ENCODE results near the gene RTP5.

Gene RTP5

GRCh38 chr2:241894681-241895426, 25.3 kb downstream of the RTP5 start:
- Mint-ChIP-seq H3K4me3 (no peak overlapping the region), H3K27ac (peak overlapping the region; percentile 98), H3K36me3 (peaks cover 31% of the 10 kb centered on the region), H3K9me3 (no peaks in the 10 kb centered on the region), H3K4me1 (peaks cover 18% of the 10 kb centered on the region)
- no peak for DNase-seq (ENCODE audit: low spot score in 2 of 2)
- ATAC-seq: peak; percentile 16

- ATAC-seq: no peak
- no peak for DNase-seq (ENCODE audit: low spot score in 2 of 2)
- Mint-ChIP-seq H3K27ac (peak overlapping the region; percentile 98), H3K36me3 (peaks cover 31% of the 10 kb centered on the region), H3K4me1 (peaks cover 18% of the 10 kb centered on the region), H3K9me3 (no peaks in the 10 kb centered on the region), H3K4me3 (no peak overlapping the region)
Observed at GRCh38 chr2:241895427-241895711, 25.8 kb downstream of the RTP5 start.

- peaks cover 31% of the 10 kb centered on the region for H3K36me3 Mint-ChIP-seq
- no peaks in the 10 kb centered on the region for H3K9me3 Mint-ChIP-seq
- H3K4me3 Mint-ChIP-seq: peak overlapping the region; percentile 26
- ATAC-seq: peak; percentile 60
- peak overlapping the region; percentile 98 for H3K27ac Mint-ChIP-seq
- DNase-seq (ENCODE audit: low spot score in 2 of 2): no peak
- H3K4me1 Mint-ChIP-seq: peaks cover 18% of the 10 kb centered on the region
Observed at GRCh38 chr2:241895712-241896641, 26.4 kb downstream of the RTP5 start.

GRCh38 chr2:241896746-241897201, 27.2 kb downstream of the RTP5 start:
- Mint-ChIP-seq H3K4me3 (no peak overlapping the region), H3K27ac (peak overlapping the region; percentile 98)
- ATAC-seq: peak; percentile 39

DNA sequence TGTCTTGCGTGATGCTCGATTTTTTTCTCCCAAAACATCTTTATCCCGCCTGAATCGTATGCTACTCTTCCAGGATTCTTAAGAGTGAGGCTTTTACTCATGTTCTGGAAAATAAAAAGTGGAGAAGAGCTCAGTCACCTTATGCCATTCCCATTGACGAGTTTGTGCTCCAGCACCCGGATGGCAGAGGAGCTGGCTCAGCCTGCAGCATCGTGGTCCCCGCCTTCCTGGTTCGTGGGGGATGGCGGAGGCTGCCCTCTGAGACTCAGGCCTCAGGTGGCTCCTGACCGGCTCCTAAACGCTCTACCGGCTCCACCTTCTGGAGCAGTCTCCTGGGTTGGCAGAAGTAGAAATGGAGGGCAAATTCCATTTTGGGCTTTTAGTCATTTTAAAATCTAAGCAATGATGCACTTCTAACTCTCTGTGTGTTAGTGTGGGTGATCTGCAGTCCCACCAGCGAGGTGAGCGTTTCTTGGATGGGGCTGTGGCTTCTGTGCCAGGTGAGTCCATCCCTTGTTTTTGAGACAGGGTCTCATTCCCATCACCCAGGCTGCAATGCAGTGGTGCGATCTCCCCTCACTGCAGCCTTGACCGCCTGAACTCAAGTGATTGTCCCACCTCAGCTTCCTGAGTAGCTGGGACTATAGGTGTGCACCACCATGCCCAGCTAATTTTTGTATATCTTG, 27.8 kb downstream of the RTP5 start:
- ATAC-seq (no peak), DNase-seq (ENCODE audit: low spot score in 2 of 2) (no peak)
- Mint-ChIP-seq H3K9me3 (no peaks in the 10 kb centered on the region), H3K4me3 (no peak overlapping the region), H3K36me3 (peaks cover 31% of the 10 kb centered on the region), H3K27ac (peak overlapping the region; percentile 98), H3K4me1 (peaks cover 18% of the 10 kb centered on the region)

More at GRCh38 chr2:241896746-241897201, 27.2 kb downstream of the RTP5 start:
- no peak for DNase-seq (ENCODE audit: low spot score in 2 of 2)
- Mint-ChIP-seq H3K4me1 (peaks cover 18% of the 10 kb centered on the region), H3K9me3 (no peaks in the 10 kb centered on the region), H3K36me3 (peaks cover 31% of the 10 kb centered on the region)

GRCh38 chr2:241898463-241899270, 29.1 kb downstream of the RTP5 start:
- Mint-ChIP-seq H3K9me3 (no peaks in the 10 kb centered on the region), H3K4me3 (no peak overlapping the region), H3K36me3 (peaks cover 31% of the 10 kb centered on the region), H3K4me1 (peaks cover 18% of the 10 kb centered on the region), H3K27ac (no peak overlapping the region)
- DNase-seq (ENCODE audit: low spot score in 2 of 2) (no peak), ATAC-seq (no peak)

DNA sequence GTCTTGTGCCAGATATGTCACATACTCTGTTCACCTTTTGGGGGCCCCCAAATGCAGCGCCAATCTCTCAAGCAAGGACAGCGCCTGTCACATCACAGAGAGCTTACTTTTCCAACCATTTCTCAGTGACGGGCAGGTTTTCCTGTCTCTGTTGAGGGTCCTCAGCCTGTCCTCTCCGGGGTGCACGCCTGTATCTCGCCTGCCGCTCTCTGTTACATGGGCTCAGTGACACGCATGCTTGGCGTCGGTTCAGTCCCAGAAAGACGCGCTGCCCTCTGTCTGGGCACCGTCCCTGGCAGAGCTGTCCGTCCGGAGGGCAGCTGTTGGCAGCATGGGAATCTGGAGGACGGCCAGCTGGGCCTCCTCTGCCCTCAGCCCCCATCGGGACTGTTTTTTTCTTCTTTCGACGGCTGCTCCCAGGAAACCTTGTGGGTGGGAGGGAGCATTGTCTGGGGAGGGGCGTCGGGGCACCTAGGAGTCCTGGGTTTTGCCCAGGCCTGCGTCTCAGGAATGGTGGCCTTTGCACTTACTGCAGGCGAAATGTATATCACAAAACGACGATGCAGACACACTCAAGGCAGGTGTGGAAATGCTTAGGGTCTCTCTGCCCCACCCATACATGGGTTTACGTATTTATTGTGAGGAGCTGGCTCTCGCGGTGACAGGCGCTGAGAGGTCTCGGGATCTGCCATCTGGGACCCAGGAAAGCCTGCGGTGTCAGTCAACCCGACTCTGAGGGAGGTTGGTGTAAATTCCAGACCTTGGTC, 30.9 kb downstream of the RTP5 start:
- H3K36me3 Mint-ChIP-seq: peaks cover 30% of the 10 kb centered on the region
- no peak overlapping the region for H3K4me3 Mint-ChIP-seq
- DNase-seq (ENCODE audit: low spot score in 2 of 2) (no peak), ATAC-seq (no peak)
- peaks cover 17% of the 10 kb centered on the region for H3K4me1 Mint-ChIP-seq
- H3K27ac Mint-ChIP-seq: no peak overlapping the region
- H3K9me3 Mint-ChIP-seq: no peaks in the 10 kb centered on the region

DNA sequence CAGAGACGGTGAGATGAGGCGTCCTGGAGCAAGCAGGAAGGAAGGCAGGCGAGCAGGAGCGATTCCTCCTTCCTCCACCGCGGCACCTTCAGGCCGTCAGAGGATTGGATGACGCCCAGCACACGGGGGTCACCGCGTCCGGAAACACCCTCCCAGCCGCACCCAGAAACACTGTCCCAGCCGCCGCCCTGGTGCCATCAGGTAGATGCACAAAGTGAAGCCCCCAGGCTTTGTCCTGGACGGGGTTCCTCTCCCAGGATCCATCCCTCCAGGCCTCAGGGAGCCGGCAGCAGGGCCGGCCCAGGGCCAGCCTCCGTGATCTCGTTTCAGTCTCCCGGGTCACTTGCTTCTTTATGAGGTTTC, 31.5 kb downstream of the RTP5 start:
- H3K36me3 Mint-ChIP-seq: peaks cover 24% of the 10 kb centered on the region
- no peak for ATAC-seq
- no peak for DNase-seq (ENCODE audit: low spot score in 2 of 2)
- H3K4me3 Mint-ChIP-seq: no peak overlapping the region
- H3K27ac Mint-ChIP-seq: no peak overlapping the region
- H3K4me1 Mint-ChIP-seq: peaks cover 17% of the 10 kb centered on the region
- H3K9me3 Mint-ChIP-seq: no peaks in the 10 kb centered on the region

GRCh38 chr2:241901500-241902351, 32.2 kb downstream of the RTP5 start:
- H3K4me1 Mint-ChIP-seq: peaks cover 13% of the 10 kb centered on the region

GRCh38 chr2:241902357-241902991, 32.9 kb downstream of the RTP5 start:
- H3K27ac Mint-ChIP-seq: no peak overlapping the region
- DNase-seq (ENCODE audit: low spot score in 2 of 2) (no peak), ATAC-seq (no peak)
- H3K36me3 Mint-ChIP-seq: peaks cover 9% of the 10 kb centered on the region
- H3K4me1 Mint-ChIP-seq: peaks cover 9% of the 10 kb centered on the region
- no peak overlapping the region for H3K4me3 Mint-ChIP-seq
- H3K9me3 Mint-ChIP-seq: no peaks in the 10 kb centered on the region

More at GRCh38 chr2:241901500-241902351, 32.2 kb downstream of the RTP5 start:
- ATAC-seq (no peak), DNase-seq (ENCODE audit: low spot score in 2 of 2) (no peak)
- Mint-ChIP-seq H3K36me3 (peaks cover 17% of the 10 kb centered on the region), H3K27ac (no peak overlapping the region), H3K9me3 (no peaks in the 10 kb centered on the region), H3K4me3 (no peak overlapping the region)

GRCh38 chr2:241903121-241904010, 33.8 kb downstream of the RTP5 start:
- H3K27ac Mint-ChIP-seq: no peak overlapping the region
- ATAC-seq: no peak
- H3K4me1 Mint-ChIP-seq: peaks cover 7% of the 10 kb centered on the region
- no peak for DNase-seq (ENCODE audit: low spot score in 2 of 2)
- H3K4me3 Mint-ChIP-seq: no peak overlapping the region
- H3K9me3 Mint-ChIP-seq: no peaks in the 10 kb centered on the region
- peaks cover under 1% of the 10 kb centered on the region for H3K36me3 Mint-ChIP-seq

DNA sequence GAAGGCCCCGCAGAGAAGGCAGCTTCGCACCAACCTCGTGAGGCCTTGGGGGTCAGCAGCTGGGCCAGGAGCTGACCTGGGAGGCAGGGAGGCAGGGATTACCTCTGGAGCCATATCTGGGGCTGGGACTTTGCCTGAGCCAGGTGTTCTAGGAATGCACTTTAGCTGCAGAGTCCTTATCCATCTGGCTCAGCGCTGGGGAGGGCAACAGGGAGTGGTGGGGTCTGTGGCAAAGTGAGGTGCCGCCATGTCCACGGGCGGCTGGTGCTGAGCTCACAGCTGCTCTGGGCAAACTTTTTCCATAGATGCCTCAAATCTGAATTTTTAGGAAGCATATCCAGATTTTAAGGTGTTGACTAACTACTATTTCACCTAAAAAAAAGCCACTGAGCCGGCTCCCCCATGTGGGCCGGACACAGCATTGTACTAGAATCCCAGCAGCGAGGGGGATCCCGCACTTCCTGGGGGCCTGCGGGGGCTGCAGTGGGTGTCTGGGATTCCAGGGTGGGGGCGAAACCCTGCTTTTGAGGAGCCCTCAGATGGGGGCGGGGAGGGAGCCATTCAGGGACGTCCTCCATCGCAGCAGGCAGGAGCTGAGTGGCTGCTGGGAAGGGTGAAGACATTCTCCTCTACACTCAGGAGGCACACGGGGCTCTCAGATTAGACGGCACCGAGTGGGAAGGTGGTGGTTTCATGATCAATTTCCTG, 34.6 kb downstream of the RTP5 start:
- ATAC-seq: no peak
- DNase-seq (ENCODE audit: low spot score in 2 of 2): no peak
- no peak overlapping the region for H3K4me3 Mint-ChIP-seq
- H3K27ac Mint-ChIP-seq: no peak overlapping the region
- H3K36me3 Mint-ChIP-seq: no peaks in the 10 kb centered on the region
- H3K9me3 Mint-ChIP-seq: no peaks in the 10 kb centered on the region
- H3K4me1 Mint-ChIP-seq: peaks cover 7% of the 10 kb centered on the region

All from stimulated activated effector memory CD8-positive, alpha-beta T cell treated with anti-CD3 and anti-CD28 coated beads, Interleukin-12 subunit alpha, Interleukin-12 subunit beta, amount 100 ng/mL, for 72 hours (primary cell).